Caco-2 (cell line): Measurements from ENCODE around the gene MCOLN2. TPM values are rescaled to one million over a fixed set of nuclear protein-coding genes. Genes with fewer than 3 reads are reported as not detected.
A peak's percentile ranks its signal among the peaks of the same experiment; 100 is the strongest.

Experiments used
- BruUV-seq: library from RNA; stranded (reverse); fragments of 400-500 nt; replicated peaks from 2 replicates; lab custom pipeline; 2021; lab: Mats Ljungman, UMichigan
- CTCF ChIA-PET: fragments of 300-600 bp; sonication (Branson Sonifier 250); formaldehyde crosslinking; loops from one replicate; lab custom pipeline; 2022; ENCODE audit warnings: antibody characterized with exemption; lab: Charles Lee
- POLR2A ChIA-PET: fragments of 300-600 bp; sonication (Branson Sonifier 250); formaldehyde crosslinking; loops from one replicate; lab custom pipeline; 2022; ENCODE audit warnings: antibody characterized with exemption; lab: Charles Lee
- DNase-seq, 2 experiments: peaks; one replicate each; pipeline versions ENCODE4 v3.0.0 to v3.0.0-alpha.2; 2020 to 2022
- H3K27me3 ChIP-seq: replicated peaks from 2 replicates; pipeline ENCODE4 v1.6.0; 2011; ENCODE audit warnings: low read length; ENCODE audit not compliant: control insufficient read depth, insufficient read depth
- H3K36me3 ChIP-seq: 2 replicates; pipeline ENCODE4 v1.5.1; 2011; ENCODE audit warnings: low read length; ENCODE audit not compliant: control insufficient read depth, insufficient read depth
- H3K4me1 ChIP-seq: fragments of 250-450 bp; sonication (Bioruptor Pico); 2 replicates; pipeline ENCODE4 v1.5.1; 2020; ENCODE audit warnings: mild to moderate bottlenecking
- H3K4me3 ChIP-seq: 2 replicates; pipeline ENCODE4 v1.5.1; 2011; ENCODE audit warnings: low read depth, mild to moderate bottlenecking, control low read depth, low read length
- H3K9me3 ChIP-seq: fragments of 250-450 bp; sonication (Bioruptor Pico); 2 replicates; pipeline ENCODE4 v1.5.1; 2020; ENCODE audit warnings: mild to moderate bottlenecking, moderate library complexity
- H3K27ac Mint-ChIP-seq: one replicate; pipeline ENCODE4 v1.8.0; 2022; ENCODE audit warnings: mixed read lengths; ENCODE audit not compliant: unreplicated experiment
- H3K27me3 Mint-ChIP-seq: one replicate; pipeline ENCODE4 v1.8.0; 2022; ENCODE audit warnings: mixed read lengths; ENCODE audit not compliant: insufficient read depth, unreplicated experiment
- H3K36me3 Mint-ChIP-seq: one replicate; pipeline ENCODE4 v1.8.0; 2022; ENCODE audit warnings: mild to moderate bottlenecking, mixed read lengths; ENCODE audit not compliant: insufficient read depth, unreplicated experiment
- H3K4me1 Mint-ChIP-seq: one replicate; pipeline ENCODE4 v1.8.0; 2022; ENCODE audit warnings: low read depth, mixed read lengths; ENCODE audit not compliant: unreplicated experiment
- H3K4me3 Mint-ChIP-seq: one replicate; pipeline ENCODE4 v1.8.0; 2022; ENCODE audit warnings: mild to moderate bottlenecking, moderate library complexity, mixed read lengths; ENCODE audit not compliant: unreplicated experiment
- H3K9me3 Mint-ChIP-seq: one replicate; pipeline ENCODE4 v1.8.0; 2022; ENCODE audit warnings: mixed read lengths; ENCODE audit not compliant: unreplicated experiment
- CTCF ChIP-seq, 2 experiments: fragments of 200-600 bp in 1 of 2; IDR thresholded peaks; 1 replicate in 1 of 2; 2 replicates in 1 of 2; pipeline versions ENCODE4 v1.5.1 to v1.8.0; 2011 to 2022; ENCODE audit warnings: antibody characterized with exemption in 1 of 2, control low read depth in 1 of 2, inconsistent platforms in 1 of 2, low read depth in 1 of 2, low read length in 1 of 2, mild to moderate bottlenecking in 1 of 2, moderate library complexity in 1 of 2; ENCODE audit not compliant: insufficient read depth in 1 of 2, severe bottlenecking in 1 of 2, unreplicated experiment in 1 of 2
- intact Hi-C: fragments of 100-400 bp; cut with micrococcal nuclease; formaldehyde crosslinking; loops from one replicate; pipeline ENCODE4 v1.10.0; 2022; ENCODE audit not compliant: unreplicated experiment
- total RNA-seq: library from RNA; stranded (reverse); gene quantifications from 2 replicates; pipeline ENCODE4 v1.2.3, GENCODE V29; 2022

MCOLN2 gene
- total RNA-seq, 1 experiment from 2014 or later, result not detected

- H3K4me3 Mint-ChIP-seq, result no peak overlapping the region
- H3K9me3 ChIP-seq, result no peaks in the 10 kb centered on the region
- peaks cover 5% of the 10 kb centered on the region for H3K36me3 Mint-ChIP-seq
- DNase-seq, result peak in 1 of 2 experiments; percentile 48
- H3K27me3 ChIP-seq, result no peaks in the 10 kb centered on the region
- ChIA-PET CTCF (interaction anchor here (1.5 kb wide), 1 partner anchor 15 kb away, joined by 10 read pairs; no protein-coding TSS in a partner anchor), POLR2A (no interaction called here)
- H3K27me3 Mint-ChIP-seq, result no peaks in the 10 kb centered on the region
- peaks cover 10% of the 10 kb centered on the region for H3K4me1 ChIP-seq
- no peak overlapping the region for H3K4me3 ChIP-seq
- H3K36me3 ChIP-seq, result no peaks in the 10 kb centered on the region
- H3K27ac Mint-ChIP-seq, result no peak overlapping the region
- BruUV-seq, result no TSS peak
- no peaks in the 10 kb centered on the region for H3K9me3 Mint-ChIP-seq
- intact Hi-C loops, result no loop called here
- H3K4me1 Mint-ChIP-seq, result no peaks in the 10 kb centered on the region
- TF ChIP-seq CTCF (IDR thresholded peaks at IDR 0.05; ENCODE audit: insufficient read depth in 1 of 2, low read depth in 1 of 2, low read length in 1 of 2, severe bottlenecking in 1 of 2, unreplicated experiment in 1 of 2), result no peak
Observed at GRCh38 chr1:84960371-84960770, 36.5 kb downstream of the MCOLN2 start.

GRCh38 chr1:84959294-84959693 is 37.6 kb downstream of the MCOLN2 start:
- H3K27me3 Mint-ChIP-seq, result no peaks in the 10 kb centered on the region
- no peak overlapping the region for H3K27ac Mint-ChIP-seq
- H3K4me3 ChIP-seq, result no peak overlapping the region
- H3K27me3 ChIP-seq, result no peaks in the 10 kb centered on the region
- peaks cover 5% of the 10 kb centered on the region for H3K36me3 Mint-ChIP-seq
- no peaks in the 10 kb centered on the region for H3K9me3 ChIP-seq
- CTCF ChIA-PET, result interaction anchor here (1.5 kb wide), 1 partner anchor 14 kb away, joined by 10 read pairs; no protein-coding TSS in a partner anchor
- TF ChIP-seq CTCF (IDR thresholded peaks at IDR 0.05; ENCODE audit: insufficient read depth in 1 of 2, low read depth in 1 of 2, low read length in 1 of 2, severe bottlenecking in 1 of 2, unreplicated experiment in 1 of 2), result no peak
- intact Hi-C loops, result no loop called here
- DNase-seq, result no peak
- POLR2A ChIA-PET, result no interaction called here
- BruUV-seq, result no TSS peak
- no peak overlapping the region for H3K4me3 Mint-ChIP-seq
- no peaks in the 10 kb centered on the region for H3K4me1 Mint-ChIP-seq
- no peaks in the 10 kb centered on the region for H3K9me3 Mint-ChIP-seq
- H3K36me3 ChIP-seq, result no peaks in the 10 kb centered on the region
- peaks cover 10% of the 10 kb centered on the region for H3K4me1 ChIP-seq

GRCh38 chr1:84957966-84958365 is 38.9 kb downstream of the MCOLN2 start:
- Mint-ChIP-seq H3K9me3 (no peaks in the 10 kb centered on the region), H3K27me3 (no peaks in the 10 kb centered on the region), H3K4me1 (no peaks in the 10 kb centered on the region), H3K36me3 (peaks cover under 1% of the 10 kb centered on the region), H3K27ac (no peak overlapping the region), H3K4me3 (no peak overlapping the region)
- H3K9me3 ChIP-seq, result no peaks in the 10 kb centered on the region
- no peak overlapping the region for H3K4me3 ChIP-seq
- CTCF ChIA-PET, result interaction anchor here (1.6 kb wide), 1 partner anchor 13 kb away, joined by 6 read pairs; no protein-coding TSS in a partner anchor
- H3K36me3 ChIP-seq, result no peaks in the 10 kb centered on the region
- POLR2A ChIA-PET, result no interaction called here
- intact Hi-C loops, result no loop called here
- TF ChIP-seq CTCF (IDR thresholded peaks at IDR 0.05; ENCODE audit: insufficient read depth in 1 of 2, low read depth in 1 of 2, low read length in 1 of 2, severe bottlenecking in 1 of 2, unreplicated experiment in 1 of 2), result no peak
- no peaks in the 10 kb centered on the region for H3K27me3 ChIP-seq
- no peak for DNase-seq
- H3K4me1 ChIP-seq, result peaks cover 10% of the 10 kb centered on the region
- no TSS peak for BruUV-seq
